CMK (cell line): Measurements from ENCODE around the gene CR1.
A peak's percentile ranks its signal among the peaks of the same experiment; 100 is the strongest.
"Not testable (repeated sequence)": the region's sequence is repeated elsewhere in the genome, so short reads cannot be mapped to it uniquely, and the experiment has no call there.

Experiments used
- DNase-seq: peaks from one replicate; pipeline ENCODE4 v3.0.0-alpha.2; 2010; ENCODE audit warnings: low read depth

The CR1 gene

GRCh38 chr1:207504438-207504837, 8.5 kb downstream of the CR1 start:
- no peak for DNase-seq

GRCh38 chr1:207510444-207510843, 14.5 kb downstream of the CR1 start:
- no peak for DNase-seq

GRCh38 chr1:207514890-207515289, 18.9 kb downstream of the CR1 start:
- DNase-seq: no peak

- no peak for DNase-seq
Observed at GRCh38 chr1:207516729-207517128, 20.8 kb downstream of the CR1 start.

GRCh38 chr1:207518608-207519236, 22.8 kb downstream of the CR1 start:
- no peak for DNase-seq

- peak; percentile 62 for DNase-seq
Observed at GRCh38 chr1:207519505-207520399, 23.8 kb downstream of the CR1 start.

- DNase-seq: not testable (repeated sequence)
Observed at GRCh38 chr1:207520400-207521345, 24.7 kb downstream of the CR1 start.

- not testable (repeated sequence) for DNase-seq
Observed at GRCh38 chr1:207525239-207525638, 29.3 kb downstream of the CR1 start.

GRCh38 chr1:207528401-207528800, 32.4 kb downstream of the CR1 start:
- not testable (repeated sequence) for DNase-seq

- DNase-seq: not testable (repeated sequence)
Observed at GRCh38 chr1:207536263-207536662, 40.3 kb downstream of the CR1 start.

- DNase-seq: not testable (repeated sequence)
Observed at GRCh38 chr1:207546677-207547357, 50.9 kb downstream of the CR1 start.

GRCh38 chr1:207554823-207555222, 58.9 kb downstream of the CR1 start:
- not testable (repeated sequence) for DNase-seq

- peak; percentile 11 for DNase-seq
Observed at GRCh38 chr1:207565546-207566468, 69.8 kb downstream of the CR1 start.

- not testable (repeated sequence) for DNase-seq
Observed at GRCh38 chr1:207571926-207572325, 76.0 kb downstream of the CR1 start.

- not testable (repeated sequence) for DNase-seq
Observed at GRCh38 chr1:207573074-207573473, 77.1 kb downstream of the CR1 start.

- DNase-seq: not testable (repeated sequence)
Observed at GRCh38 chr1:207575381-207575780, 79.4 kb downstream of the CR1 start.

GRCh38 chr1:207578796-207579435, 83.0 kb downstream of the CR1 start:
- no peak for DNase-seq

GRCh38 chr1:207579436-207579799, 83.5 kb downstream of the CR1 start:
- DNase-seq: peak; percentile 54

GRCh38 chr1:207581496-207582153, 85.7 kb downstream of the CR1 start:
- no peak for DNase-seq
